Activated B cell treated with CpG ODN at 0.5 μM for 24 hours (primary cell): ENCODE data around the gene KCNJ6. TPM values are rescaled to one million over a fixed set of nuclear protein-coding genes. Genes with fewer than 3 reads are reported as not detected.
"Not testable (repeated sequence)": the region's sequence is repeated elsewhere in the genome, so short reads cannot be mapped to it uniquely, and the experiment has no call there.

Experiments
- ATAC-seq: fragments of 200-7000 bp; cut with Tn5 transposase; one replicate; pipeline ENCODE4 v1.10.0; 2021; ENCODE audit warnings: low read depth, mild to moderate bottlenecking, moderate library complexity
- CTCF ChIA-PET: fragments of 350-600 bp; sonication (Branson Sonifier 250); formaldehyde crosslinking; loops from one replicate; lab custom pipeline; 2021; ENCODE audit warnings: antibody characterized with exemption; lab: Charles Lee
- POLR2A ChIA-PET: fragments of 350-600 bp; sonication (Branson Sonifier 250); formaldehyde crosslinking; loops from one replicate; lab custom pipeline; 2021; ENCODE audit warnings: antibody characterized with exemption; lab: Charles Lee
- DNase-seq: peaks from one replicate; pipeline ENCODE4 v3.0.0; 2022
- H3K27ac Mint-ChIP-seq: one replicate; pipeline ENCODE4 v1.8.0; 2020; ENCODE audit warnings: mixed read lengths
- H3K27me3 Mint-ChIP-seq: one replicate; pipeline ENCODE4 v1.8.0; 2021; ENCODE audit warnings: mixed read lengths
- H3K36me3 Mint-ChIP-seq: one replicate; pipeline ENCODE4 v1.8.0; 2021; ENCODE audit warnings: low read depth, mixed read lengths
- H3K4me1 Mint-ChIP-seq: one replicate; pipeline ENCODE4 v1.8.0; 2021; ENCODE audit warnings: mixed read lengths
- H3K4me3 Mint-ChIP-seq: one replicate; pipeline ENCODE4 v1.8.0; 2020; ENCODE audit warnings: mild to moderate bottlenecking, mixed read lengths
- H3K9me3 Mint-ChIP-seq: one replicate; pipeline ENCODE4 v1.8.0; 2020; ENCODE audit warnings: mixed read lengths
- intact Hi-C: fragments of 100-400 bp; cut with micrococcal nuclease; formaldehyde crosslinking; loops from one replicate; pipeline ENCODE4 v1.15.1; 2024
- total RNA-seq: library from RNA; stranded (reverse); gene quantifications from 2 replicates; pipeline ENCODE4 v1.2.3, GENCODE V29; 2022
- TF ChIP-seq, protein P1 (sequence below): fragments of 200-600 bp; IDR thresholded peaks from one replicate; pipeline ENCODE4 v1.8.0; 2022; ENCODE audit warnings: antibody characterized with exemption, mild to moderate bottlenecking

KCNJ6 gene
- total RNA-seq, 1 donor from 2014 or later: not detected

DNA sequence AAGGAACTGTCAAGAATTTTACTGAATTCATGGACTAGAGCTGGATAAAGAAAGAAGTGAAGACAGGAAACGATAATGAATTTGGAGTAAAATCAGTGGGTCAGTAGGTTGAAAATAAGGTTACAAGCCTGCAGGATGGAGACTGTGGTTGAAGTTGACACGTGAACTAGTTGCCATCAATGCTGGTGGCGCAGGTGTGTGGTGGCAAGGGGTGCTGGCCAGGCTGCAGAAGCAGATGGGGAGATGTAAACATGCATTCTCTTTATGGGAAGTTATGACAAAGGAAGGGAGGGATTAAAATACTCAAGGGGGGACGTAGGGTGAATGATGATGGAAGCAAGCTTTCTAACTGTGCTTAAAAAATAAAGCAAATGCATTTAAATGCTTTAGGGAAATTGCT is 263.1 kb downstream of the KCNJ6 start:
- ChIA-PET CTCF (no interaction called here), POLR2A (no interaction called here)
- H3K27ac Mint-ChIP-seq: no peak overlapping the region
- intact Hi-C loops: no loop called here
- H3K4me3 Mint-ChIP-seq: no peak overlapping the region
- H3K27me3 Mint-ChIP-seq: peaks cover 5% of the 10 kb centered on the region
- TF ChIP-seq, protein P1, sequence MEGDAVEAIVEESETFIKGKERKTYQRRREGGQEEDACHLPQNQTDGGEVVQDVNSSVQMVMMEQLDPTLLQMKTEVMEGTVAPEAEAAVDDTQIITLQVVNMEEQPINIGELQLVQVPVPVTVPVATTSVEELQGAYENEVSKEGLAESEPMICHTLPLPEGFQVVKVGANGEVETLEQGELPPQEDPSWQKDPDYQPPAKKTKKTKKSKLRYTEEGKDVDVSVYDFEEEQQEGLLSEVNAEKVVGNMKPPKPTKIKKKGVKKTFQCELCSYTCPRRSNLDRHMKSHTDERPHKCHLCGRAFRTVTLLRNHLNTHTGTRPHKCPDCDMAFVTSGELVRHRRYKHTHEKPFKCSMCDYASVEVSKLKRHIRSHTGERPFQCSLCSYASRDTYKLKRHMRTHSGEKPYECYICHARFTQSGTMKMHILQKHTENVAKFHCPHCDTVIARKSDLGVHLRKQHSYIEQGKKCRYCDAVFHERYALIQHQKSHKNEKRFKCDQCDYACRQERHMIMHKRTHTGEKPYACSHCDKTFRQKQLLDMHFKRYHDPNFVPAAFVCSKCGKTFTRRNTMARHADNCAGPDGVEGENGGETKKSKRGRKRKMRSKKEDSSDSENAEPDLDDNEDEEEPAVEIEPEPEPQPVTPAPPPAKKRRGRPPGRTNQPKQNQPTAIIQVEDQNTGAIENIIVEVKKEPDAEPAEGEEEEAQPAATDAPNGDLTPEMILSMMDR: no peak
- H3K4me1 Mint-ChIP-seq: no peaks in the 10 kb centered on the region
- no peaks in the 10 kb centered on the region for H3K36me3 Mint-ChIP-seq
- DNase-seq (no peak), ATAC-seq (no peak)
- H3K9me3 Mint-ChIP-seq: no peaks in the 10 kb centered on the region

GRCh38 chr21:37647781-37648180 is 268.5 kb downstream of the KCNJ6 start:
- no peak overlapping the region for H3K4me3 Mint-ChIP-seq
- TF ChIP-seq, protein P1: no peak
- H3K27me3 Mint-ChIP-seq: peaks cover 11% of the 10 kb centered on the region
- ChIA-PET CTCF (no interaction called here), POLR2A (no interaction called here)
- no peaks in the 10 kb centered on the region for H3K4me1 Mint-ChIP-seq
- H3K36me3 Mint-ChIP-seq: no peaks in the 10 kb centered on the region
- no peak for DNase-seq
- intact Hi-C loops: loop anchor here (10.0 kb wide), 1 partner anchor 133 kb away; no protein-coding TSS in a partner anchor
- ATAC-seq: no peak
- no peak overlapping the region for H3K27ac Mint-ChIP-seq
- H3K9me3 Mint-ChIP-seq: no peaks in the 10 kb centered on the region

DNA sequence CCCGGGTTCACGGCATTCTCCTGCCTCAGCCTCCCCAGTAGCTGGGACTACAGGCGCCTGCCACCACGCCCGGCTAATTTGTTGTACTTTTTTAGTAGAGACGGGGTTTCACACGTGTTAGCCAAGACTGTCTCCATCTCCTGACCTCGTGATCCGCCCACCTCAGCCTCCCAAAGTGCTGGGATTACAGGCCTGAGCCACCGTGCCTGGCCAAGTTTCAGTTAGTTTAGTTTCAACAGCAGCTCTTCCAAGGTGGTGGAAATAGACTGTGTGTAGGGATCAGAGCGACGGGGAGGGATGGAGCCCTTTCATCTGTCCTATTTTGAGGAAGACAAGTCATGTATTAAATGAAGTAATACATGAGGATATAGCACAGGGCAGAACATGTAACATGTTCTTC is 269.5 kb downstream of the KCNJ6 start:
- DNase-seq, ATAC-seq, H3K4me3 Mint-ChIP-seq, H3K4me1 Mint-ChIP-seq, H3K27ac Mint-ChIP-seq, H3K9me3 Mint-ChIP-seq, POLR2A ChIA-PET, H3K36me3 Mint-ChIP-seq, CTCF ChIA-PET: not testable (repeated sequence)
- peaks cover 18% of the 10 kb centered on the region for H3K27me3 Mint-ChIP-seq
- intact Hi-C loops: loop anchor here (10.0 kb wide), 1 partner anchor 132 kb away; no protein-coding TSS in a partner anchor

DNA sequence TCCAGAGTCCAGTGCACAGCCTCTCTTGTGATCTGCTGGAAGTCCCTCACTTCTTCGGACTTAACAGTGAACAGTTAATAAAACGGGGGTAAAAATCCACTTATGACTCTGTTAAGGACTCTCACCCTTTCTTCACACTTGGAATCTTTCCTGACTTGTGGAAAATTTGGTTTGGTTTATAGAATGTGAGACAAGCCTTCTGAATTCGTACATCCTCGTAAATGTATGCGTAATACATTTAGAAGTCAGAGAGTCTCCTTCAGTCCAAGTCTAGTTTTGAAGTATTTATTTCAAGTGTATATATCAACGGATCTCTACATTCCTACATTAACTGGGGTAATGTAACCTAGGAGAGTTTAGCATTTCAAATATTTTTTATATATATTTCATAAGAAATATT is 270.4 kb downstream of the KCNJ6 start:
- intact Hi-C loops: loop anchor here (10.0 kb wide), 1 partner anchor 131 kb away; no protein-coding TSS in a partner anchor
- Mint-ChIP-seq H3K4me1 (no peaks in the 10 kb centered on the region), H3K27ac (no peak overlapping the region), H3K9me3 (no peaks in the 10 kb centered on the region), H3K4me3 (no peak overlapping the region), H3K27me3 (peaks cover 22% of the 10 kb centered on the region), H3K36me3 (no peaks in the 10 kb centered on the region)
- DNase-seq: no peak
- POLR2A ChIA-PET: no interaction called here
- TF ChIP-seq, protein P1: no peak
- CTCF ChIA-PET: no interaction called here
- no peak for ATAC-seq

DNA sequence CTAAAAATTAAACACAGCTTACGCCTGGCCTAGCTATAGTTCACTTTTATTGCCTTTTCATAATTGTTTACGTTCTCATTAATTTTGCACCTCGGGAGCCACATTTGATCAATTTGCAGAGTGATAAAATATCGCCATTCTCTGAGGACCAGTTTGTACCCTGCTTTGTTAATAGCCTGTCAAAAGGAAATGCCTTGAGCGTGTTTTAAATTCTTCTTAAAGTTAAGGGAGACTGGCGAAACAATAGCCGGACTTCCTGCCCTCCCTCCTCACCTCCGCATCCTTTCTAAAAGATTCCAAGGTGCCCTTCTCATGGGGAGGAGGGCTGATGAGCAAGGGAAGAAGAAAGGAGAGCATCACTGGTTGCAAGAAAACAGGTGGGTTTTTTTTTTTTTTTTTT is 271.6 kb downstream of the KCNJ6 start:
- TF ChIP-seq, protein P1: no peak
- no peak for ATAC-seq
- Mint-ChIP-seq H3K4me1 (peaks cover 4% of the 10 kb centered on the region), H3K36me3 (no peaks in the 10 kb centered on the region), H3K4me3 (no peak overlapping the region), H3K9me3 (peaks cover 3% of the 10 kb centered on the region), H3K27me3 (peaks cover 26% of the 10 kb centered on the region), H3K27ac (no peak overlapping the region)
- ChIA-PET CTCF (no interaction called here), POLR2A (no interaction called here)
- no peak for DNase-seq
- intact Hi-C loops: loop anchor here (10.0 kb wide), 1 partner anchor 130 kb away; no protein-coding TSS in a partner anchor

GRCh38 chr21:37643862-37644261 is 272.4 kb downstream of the KCNJ6 start:
- H3K4me3 Mint-ChIP-seq, H3K36me3 Mint-ChIP-seq, H3K27ac Mint-ChIP-seq, H3K4me1 Mint-ChIP-seq, ATAC-seq, DNase-seq, POLR2A ChIA-PET, CTCF ChIA-PET, H3K9me3 Mint-ChIP-seq: not testable (repeated sequence)
- intact Hi-C loops: loop anchor here (2.0 to 10.0 kb wide), 2 partner anchors 129 to 477 kb away; no protein-coding TSS in a partner anchor
- H3K27me3 Mint-ChIP-seq: peaks cover 28% of the 10 kb centered on the region
